Measurements from ENCODE around the gene VTI1A.

Gene VTI1A

DNA sequence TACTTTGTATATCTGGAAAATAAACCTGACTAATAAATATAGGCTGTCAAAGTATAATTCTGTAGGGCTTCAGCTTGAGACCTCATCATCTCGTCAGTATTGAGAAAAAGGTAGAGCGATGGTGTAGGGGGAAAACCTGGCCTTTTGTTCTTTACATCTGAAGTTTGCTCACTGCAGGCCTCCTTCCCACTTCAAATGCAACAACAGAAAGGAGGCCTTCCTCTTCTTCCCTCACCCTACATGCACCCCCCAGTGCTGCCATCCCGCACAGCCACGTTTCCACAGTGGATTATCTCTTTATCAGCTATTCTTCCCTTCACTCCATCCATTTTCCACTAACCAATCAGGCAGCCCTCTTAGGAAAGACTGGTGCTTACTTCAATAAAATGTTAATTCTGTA, 112.3 kb downstream of the VTI1A start:
- no peak for DNase-seq (ENCODE audit: low read depth, low spot score)
- CTCF ChIA-PET, result interaction anchor here (1.2 to 1.8 kb wide), 4 partner anchors 13 to 826 kb away, joined by 3 to 5 read pairs (median 4); no protein-coding TSS in a partner anchor
- TF ChIP-seq, protein P1, sequence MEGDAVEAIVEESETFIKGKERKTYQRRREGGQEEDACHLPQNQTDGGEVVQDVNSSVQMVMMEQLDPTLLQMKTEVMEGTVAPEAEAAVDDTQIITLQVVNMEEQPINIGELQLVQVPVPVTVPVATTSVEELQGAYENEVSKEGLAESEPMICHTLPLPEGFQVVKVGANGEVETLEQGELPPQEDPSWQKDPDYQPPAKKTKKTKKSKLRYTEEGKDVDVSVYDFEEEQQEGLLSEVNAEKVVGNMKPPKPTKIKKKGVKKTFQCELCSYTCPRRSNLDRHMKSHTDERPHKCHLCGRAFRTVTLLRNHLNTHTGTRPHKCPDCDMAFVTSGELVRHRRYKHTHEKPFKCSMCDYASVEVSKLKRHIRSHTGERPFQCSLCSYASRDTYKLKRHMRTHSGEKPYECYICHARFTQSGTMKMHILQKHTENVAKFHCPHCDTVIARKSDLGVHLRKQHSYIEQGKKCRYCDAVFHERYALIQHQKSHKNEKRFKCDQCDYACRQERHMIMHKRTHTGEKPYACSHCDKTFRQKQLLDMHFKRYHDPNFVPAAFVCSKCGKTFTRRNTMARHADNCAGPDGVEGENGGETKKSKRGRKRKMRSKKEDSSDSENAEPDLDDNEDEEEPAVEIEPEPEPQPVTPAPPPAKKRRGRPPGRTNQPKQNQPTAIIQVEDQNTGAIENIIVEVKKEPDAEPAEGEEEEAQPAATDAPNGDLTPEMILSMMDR (IDR thresholded peaks at IDR 0.05; ENCODE audit: insufficient read depth, low read length, missing control alignments), result no peak
- no peak overlapping the region for H3K4me3 ChIP-seq (ENCODE audit: low read depth, low read length)
- POLR2A ChIA-PET, result no interaction called here

DNA sequence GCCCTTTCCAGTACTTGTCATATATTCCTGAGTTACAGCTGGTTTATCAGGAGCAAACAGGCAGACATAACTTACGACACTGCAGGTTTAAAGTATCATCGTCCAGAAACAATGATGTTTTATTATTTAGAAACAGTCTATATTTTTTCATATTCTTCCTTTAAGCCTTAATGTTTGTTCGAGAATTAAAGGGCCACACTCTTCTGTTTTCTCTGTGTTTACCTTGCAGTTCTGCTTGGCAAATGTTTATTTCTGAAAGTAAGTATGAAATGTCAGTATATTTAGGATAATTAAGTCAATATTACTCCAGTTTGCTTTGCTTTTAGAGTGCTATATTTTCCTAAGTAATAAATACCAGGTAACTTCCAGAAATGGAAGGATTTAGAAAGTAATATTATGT, 115.1 kb downstream of the VTI1A start:
- CTCF ChIA-PET, result no interaction called here
- no peak overlapping the region for H3K4me3 ChIP-seq (ENCODE audit: low read depth, low read length)
- POLR2A ChIA-PET, result no interaction called here
- no peak for DNase-seq (ENCODE audit: low read depth, low spot score)
- TF ChIP-seq, protein P1 (IDR thresholded peaks at IDR 0.05; ENCODE audit: insufficient read depth, low read length, missing control alignments), result no peak

DNA sequence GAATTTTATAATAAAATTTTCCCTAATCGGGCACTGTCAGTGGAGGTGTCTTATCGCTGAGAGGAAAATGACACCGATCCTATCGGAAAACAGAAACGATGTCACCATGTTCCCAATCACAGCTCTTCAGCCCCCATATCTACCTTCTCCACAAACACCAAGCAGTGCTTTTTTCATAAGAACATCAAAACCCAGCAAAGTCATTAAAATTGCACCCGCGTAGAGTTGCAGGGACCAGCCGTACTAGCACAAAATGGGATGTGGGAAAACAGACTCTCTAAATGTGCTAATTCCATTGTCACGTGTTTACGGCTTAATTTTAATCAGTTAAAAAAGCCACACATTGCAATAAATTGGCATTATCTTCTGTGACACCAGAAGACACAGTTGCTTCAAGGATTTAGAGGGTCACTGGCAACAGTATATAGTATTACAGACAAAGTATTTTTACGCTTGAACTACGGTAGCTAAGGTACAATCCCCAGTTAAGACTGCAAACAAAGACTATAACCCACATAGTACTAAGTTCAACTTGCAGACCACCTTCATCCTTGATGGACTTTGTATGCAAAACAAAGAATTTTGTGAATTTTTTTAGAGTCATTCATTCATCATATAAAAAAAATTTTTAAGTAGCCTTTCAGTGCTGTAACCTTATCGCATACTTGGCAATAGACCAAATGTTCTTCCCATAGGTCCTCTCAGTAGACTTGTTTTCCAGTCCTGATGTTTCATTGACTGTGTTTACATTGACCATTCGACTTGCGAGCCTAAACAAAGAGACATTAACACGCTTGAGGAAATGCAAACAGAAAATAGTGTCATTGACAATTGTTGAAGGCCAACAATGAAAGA, 116.0 kb downstream of the VTI1A start:
- no peak overlapping the region for H3K4me3 ChIP-seq (ENCODE audit: low read depth, low read length)
- CTCF ChIA-PET, result interaction anchor here (1.2 kb wide), 1 partner anchor 365 kb away, joined by 3 read pairs; no protein-coding TSS in a partner anchor
- TF ChIP-seq, protein P1 (IDR thresholded peaks at IDR 0.05; ENCODE audit: insufficient read depth, low read length, missing control alignments), result no peak
- DNase-seq (ENCODE audit: low read depth, low spot score), result no peak
- POLR2A ChIA-PET, result no interaction called here

DNA sequence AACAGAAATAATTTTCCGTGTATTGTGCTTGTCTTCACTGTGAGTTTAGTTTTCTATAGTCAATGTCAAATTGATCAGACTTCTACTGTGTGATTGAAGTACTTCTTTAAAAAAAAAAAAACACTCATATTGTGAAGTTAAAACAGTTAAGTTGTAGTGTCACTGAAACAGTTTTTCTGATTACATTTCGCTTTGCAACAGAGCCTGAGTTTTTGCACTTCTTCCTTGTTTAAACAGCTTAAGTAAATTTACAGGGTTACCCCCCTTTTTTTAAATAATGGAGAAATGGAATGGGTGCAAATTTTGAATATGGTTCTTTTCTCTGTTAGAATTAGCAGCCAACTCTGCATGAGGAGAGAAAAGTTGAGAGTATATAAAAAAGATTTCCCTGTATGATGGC, 117.3 kb downstream of the VTI1A start:
- ChIA-PET CTCF (interaction anchor here (1.0 to 2.7 kb wide), 12 partner anchors 11 to 824 kb away, joined by 3 to 20 read pairs (median 4); no protein-coding TSS in a partner anchor), POLR2A (no interaction called here)
- no peak for DNase-seq (ENCODE audit: low read depth, low spot score)
- TF ChIP-seq, protein P1 (IDR thresholded peaks at IDR 0.05; ENCODE audit: insufficient read depth, low read length, missing control alignments), result no peak
- H3K4me3 ChIP-seq (ENCODE audit: low read depth, low read length), result no peak overlapping the region

DNA sequence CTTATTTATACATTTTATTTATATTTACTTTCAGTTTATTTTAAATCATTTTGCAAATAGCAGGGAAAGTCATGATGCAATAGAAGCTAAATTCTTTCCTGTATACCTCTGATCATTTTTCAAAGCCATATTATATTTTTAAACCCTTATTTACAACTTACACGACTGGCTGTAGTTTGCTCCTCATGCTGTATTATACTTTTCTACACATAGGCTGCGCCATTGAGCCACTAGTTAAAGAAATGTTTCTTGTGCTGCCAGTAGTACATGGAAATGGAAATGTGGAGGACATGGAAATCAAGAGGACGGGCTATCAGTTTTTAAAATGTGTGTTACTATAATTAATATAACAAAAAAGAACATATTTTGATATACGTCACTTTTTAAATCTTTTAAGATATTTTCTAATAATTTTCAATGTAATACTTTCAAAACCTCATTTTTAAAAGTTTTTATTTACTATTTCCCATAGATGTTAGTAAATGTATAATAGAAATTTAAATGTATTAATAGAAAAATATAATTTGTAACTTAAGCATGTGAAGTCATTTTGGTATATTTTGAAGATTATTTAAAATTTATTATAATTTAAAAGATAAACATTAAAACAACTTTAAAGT, 118.5 kb downstream of the VTI1A start:
- ChIA-PET CTCF (interaction anchor here (0.6 to 2.7 kb wide), 14 partner anchors 9 to 819 kb away, joined by 3 to 20 read pairs (median 4); no protein-coding TSS in a partner anchor), POLR2A (no interaction called here)
- H3K4me3 ChIP-seq (ENCODE audit: low read depth, low read length), result no peak overlapping the region
- DNase-seq (ENCODE audit: low read depth, low spot score), result no peak
- TF ChIP-seq, protein P1 (IDR thresholded peaks at IDR 0.05; ENCODE audit: insufficient read depth, low read length, missing control alignments), result peak; percentile 67

DNA sequence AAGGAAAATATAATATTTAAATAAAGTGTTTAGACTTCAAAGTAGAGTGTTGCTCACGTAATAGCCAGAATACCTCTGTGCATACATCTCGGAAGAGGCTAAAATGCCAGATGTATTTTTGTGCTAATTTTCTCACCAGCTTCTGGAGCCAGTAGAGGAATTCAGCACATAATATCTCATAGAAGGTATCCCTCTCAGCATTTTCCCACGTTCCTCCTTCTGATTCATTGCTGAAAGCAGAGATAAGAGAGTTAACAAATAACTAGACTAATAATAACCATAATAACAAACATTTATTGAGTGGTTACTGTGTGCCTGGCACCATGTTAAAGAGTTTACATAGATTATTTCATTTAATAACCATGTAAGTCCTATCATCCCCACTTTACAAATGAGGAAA, 123.6 kb downstream of the VTI1A start:
- DNase-seq (ENCODE audit: low read depth, low spot score), result no peak
- CTCF ChIA-PET, result interaction anchor here (1.0 kb wide), 1 partner anchor 557 kb away, joined by 3 read pairs; no protein-coding TSS in a partner anchor
- TF ChIP-seq, protein P1 (IDR thresholded peaks at IDR 0.05; ENCODE audit: insufficient read depth, low read length, missing control alignments), result no peak

More for the DNA sequence above, 123.6 kb downstream of the VTI1A start:
- POLR2A ChIA-PET, result no interaction called here
- no peak overlapping the region for H3K4me3 ChIP-seq (ENCODE audit: low read depth, low read length)
